GM18858 (cell line): Measurements from ENCODE around the gene COQ8A.

Experiments used
- ATAC-seq: cut with Tn5 transposase; IDR thresholded peaks from one replicate; pipeline ENCODE4 v1.9.1; 2021; ENCODE audit not compliant: unreplicated experiment

The COQ8A gene

GRCh38 chr1:226940029-226940805, at the start of gene COQ8A:
Gene COQ8A, plus strand, starts transcription at chr1:226940294. Its CDS starts 21,092 bp downstream, at chr1:226961386.
- ATAC-seq, result peak; percentile 94

- ATAC-seq, result no peak
Measured at GRCh38 chr1:226890331-226891108, 49.6 kb upstream of the COQ8A start.

DNA sequence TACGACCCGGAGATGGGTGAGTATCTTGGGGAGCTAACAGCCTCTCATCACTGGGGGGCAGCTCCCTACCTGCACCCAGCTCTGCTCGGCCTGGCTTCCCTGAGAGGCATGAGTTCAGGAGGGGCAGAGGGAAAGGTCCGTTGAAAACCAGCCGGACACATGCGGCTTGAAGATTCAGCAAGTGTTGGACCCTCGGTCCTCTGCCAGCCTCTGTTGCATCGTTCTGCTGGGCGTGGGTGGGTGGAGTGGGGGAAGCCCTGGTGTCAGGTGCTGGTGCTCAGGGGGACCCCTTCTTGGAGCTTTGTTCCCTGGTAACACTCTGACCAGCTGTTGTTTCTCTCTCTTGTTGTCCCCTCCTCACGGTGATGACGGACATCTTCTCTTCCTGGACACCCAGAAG, 48.7 kb upstream of the COQ8A start:
- ATAC-seq, result no peak

DNA sequence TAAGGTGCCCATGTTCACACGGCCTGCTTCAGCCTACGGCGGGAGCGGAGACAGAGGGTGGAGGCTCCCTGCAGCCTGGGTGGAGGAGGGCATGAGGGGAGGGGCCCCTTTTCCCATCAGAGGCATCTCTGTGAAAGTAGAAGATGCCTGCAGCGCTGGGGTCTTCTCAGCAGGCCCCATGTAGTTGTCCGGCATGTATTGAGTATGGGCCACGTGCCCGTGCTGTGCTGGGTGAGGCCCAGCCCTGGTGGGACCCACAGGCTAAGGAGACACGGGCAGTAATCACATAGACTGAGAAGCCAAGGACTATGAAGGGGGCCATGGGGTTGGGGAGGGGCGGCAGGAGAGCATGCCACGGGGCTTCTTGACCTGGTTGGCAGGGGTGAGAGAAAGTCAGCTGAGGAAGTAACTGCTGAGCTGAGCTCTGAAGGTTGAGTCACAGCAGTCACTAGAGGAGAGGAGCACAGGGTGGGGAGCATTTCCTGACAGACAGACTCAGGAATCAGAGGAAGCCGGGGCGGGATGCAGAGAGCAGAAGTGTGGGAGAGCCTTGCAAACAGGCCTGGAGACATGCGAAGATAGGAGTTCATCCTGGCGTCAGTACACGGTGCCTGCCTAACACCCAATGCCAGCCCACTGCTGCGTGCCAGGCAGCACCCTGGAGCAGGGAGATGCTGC, 48.1 kb upstream of the COQ8A start:
- ATAC-seq, result no peak

- ATAC-seq, result no peak
Measured at GRCh38 chr1:226892524-226892875, 47.6 kb upstream of the COQ8A start.

DNA sequence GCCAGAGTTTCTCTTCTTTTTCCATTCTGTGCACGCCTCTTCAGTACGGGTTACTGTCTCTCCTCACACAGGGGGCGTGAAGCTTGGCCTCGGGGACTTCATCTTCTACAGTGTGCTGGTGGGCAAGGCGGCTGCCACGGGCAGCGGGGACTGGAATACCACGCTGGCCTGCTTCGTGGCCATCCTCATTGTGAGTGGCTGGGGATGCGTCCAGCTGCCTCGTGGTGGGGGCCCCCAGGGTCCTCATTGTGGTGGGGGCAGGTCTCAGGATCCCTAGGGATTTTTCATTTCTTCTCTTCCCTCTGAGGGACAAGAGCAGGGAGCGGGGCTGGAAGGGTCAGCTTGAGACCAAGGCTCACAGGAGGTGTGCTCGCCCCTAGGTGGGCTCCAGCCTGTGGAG, 46.2 kb upstream of the COQ8A start:
- no peak for ATAC-seq

- no peak for ATAC-seq
Measured at GRCh38 chr1:226894826-226895225, 45.3 kb upstream of the COQ8A start.

GRCh38 chr1:226895644-226896043, 44.5 kb upstream of the COQ8A start:
- ATAC-seq, result no peak

- ATAC-seq, result no peak
Measured at GRCh38 chr1:226898246-226898645, 41.8 kb upstream of the COQ8A start.

GRCh38 chr1:226901421-226901820, 38.7 kb upstream of the COQ8A start:
- ATAC-seq, result no peak

GRCh38 chr1:226902601-226903000, 37.5 kb upstream of the COQ8A start:
- ATAC-seq, result no peak

DNA sequence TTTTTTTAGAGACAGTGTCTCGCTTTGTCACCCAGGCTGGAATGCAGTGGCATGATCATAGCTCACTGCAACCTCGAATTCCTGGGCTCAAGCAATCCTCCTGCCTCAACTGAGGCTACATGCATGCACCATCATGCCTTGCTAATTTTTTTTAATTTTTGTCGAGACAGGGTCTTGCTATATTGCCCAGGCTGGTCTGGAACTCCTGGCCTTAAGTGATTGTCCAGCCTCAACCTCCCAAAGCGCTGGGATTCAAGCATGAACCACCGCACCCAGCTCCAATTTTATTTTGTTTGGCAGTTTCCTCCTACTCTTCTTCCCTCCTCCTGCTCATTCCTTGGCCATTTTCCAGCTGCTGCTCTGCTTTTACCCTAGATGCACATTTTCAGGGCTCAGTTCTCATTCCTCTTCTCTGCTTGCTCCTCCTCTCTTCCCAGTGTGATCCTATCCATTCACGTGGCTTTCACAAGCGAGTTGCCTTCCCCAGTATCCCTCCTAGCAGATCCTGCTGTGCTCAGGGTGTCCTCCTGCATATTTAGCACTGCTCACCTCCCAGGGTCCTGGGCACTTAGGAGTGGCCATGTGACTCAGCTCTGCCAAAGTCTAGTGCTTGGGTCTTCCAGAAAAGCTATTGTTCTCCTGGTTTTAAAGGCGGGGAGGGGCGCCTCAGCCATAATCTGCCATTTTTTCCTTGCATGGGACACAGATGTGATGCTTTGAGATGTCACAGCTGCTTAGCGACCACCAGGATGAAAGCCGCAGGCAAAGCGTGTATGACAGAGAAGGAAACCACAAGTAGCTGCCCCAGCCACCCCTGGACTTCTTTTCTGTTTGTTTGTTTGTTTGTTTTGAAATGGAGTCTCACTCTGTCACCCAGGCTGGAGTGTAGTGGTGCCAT, 36.0 kb upstream of the COQ8A start:
- ATAC-seq, result no peak

GRCh38 chr1:226904772-226905171, 35.3 kb upstream of the COQ8A start:
- no peak for ATAC-seq

- no peak for ATAC-seq
Measured at GRCh38 chr1:226908419-226908818, 31.7 kb upstream of the COQ8A start.

GRCh38 chr1:226908913-226909312, 31.2 kb upstream of the COQ8A start:
- no peak for ATAC-seq

DNA sequence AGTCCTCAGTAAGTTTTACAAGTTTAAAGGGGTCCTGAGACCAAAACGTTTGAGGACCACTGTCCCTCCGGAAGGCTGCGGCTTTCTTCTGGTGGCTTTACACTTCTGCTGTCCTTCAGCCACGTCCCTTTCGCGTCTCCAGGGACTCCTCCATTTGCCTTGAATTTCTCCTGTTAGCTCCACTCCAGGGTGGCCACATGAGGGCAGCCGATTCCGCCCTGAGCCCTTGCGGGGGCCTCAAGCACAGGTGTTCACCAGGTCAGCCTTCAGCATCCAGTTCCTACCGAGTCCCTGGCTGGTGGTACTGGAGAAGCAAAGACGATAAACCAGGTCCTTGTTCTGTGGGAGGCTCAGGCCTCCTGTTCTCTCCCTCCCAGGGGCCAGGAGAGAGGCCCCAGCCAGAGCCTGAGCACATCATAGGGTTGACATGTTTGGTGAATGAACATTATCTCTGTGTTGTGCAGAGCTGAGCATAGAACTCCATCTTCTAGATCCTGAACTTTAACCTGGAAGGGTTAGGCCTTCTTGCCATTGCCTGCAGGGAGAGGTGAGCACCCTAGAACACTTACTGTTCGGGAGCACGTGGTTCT, 27.4 kb upstream of the COQ8A start:
- no peak for ATAC-seq

- peak; percentile 4 for ATAC-seq
Measured at GRCh38 chr1:226915672-226915995, 24.5 kb upstream of the COQ8A start.

- ATAC-seq, result no peak
Measured at GRCh38 chr1:226916497-226916896, 23.6 kb upstream of the COQ8A start.

DNA sequence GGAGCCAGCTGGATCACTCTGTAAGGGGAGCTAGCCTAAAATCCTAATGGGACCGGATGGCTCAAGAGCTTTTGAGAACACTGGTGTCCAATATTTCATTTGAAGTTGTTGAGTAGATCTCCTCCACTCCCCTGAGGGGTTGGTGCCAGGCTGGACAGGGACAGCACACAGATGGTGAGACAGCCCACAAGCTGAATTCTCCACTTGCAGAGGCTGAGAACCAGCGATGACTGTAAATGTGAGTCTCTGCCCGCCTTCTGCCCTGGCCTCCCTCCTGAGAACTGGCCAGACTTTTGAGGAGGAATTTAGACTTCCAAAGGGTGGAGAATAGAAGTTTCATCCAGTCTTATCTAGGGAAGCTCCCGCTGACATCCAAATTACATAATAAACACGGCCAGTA, 20.5 kb upstream of the COQ8A start:
- ATAC-seq, result no peak

- no peak for ATAC-seq
Measured at GRCh38 chr1:226919995-226920394, 20.1 kb upstream of the COQ8A start.

GRCh38 chr1:226920446-226920894, 19.6 kb upstream of the COQ8A start:
- ATAC-seq, result no peak
